CD4-positive, CD25-positive, alpha-beta regulatory T cell (primary cell): ENCODE measurements around the gene UFSP2. TPM values are rescaled to one million over a fixed set of nuclear protein-coding genes. Genes with fewer than 3 reads are reported as not detected.

Source experiments
- ATAC-seq, 2 donors: fragments of 150-1000 bp; cut with Tn5 transposase; one replicate each; pipeline ENCODE4 v1.10.0; 2021; ENCODE audit warnings: low read depth in 2 of 2, moderate number of reproducible peaks in 2 of 2, moderate library complexity in 1 of 2
- DNase-seq, 3 donors: peaks; one replicate each; pipeline versions ENCODE4 v3.0.0 to v3.0.0-alpha.2; 2012 to 2022; ENCODE audit warnings: mixed read lengths in 1 of 3
- H3K27ac ChIP-seq: one replicate; pipeline ENCODE4 v1.7.0; 2013; ENCODE audit warnings: mild to moderate bottlenecking, low read length; ENCODE audit not compliant: insufficient read depth, poor library complexity, severe bottlenecking
- H3K27me3 ChIP-seq: one replicate; pipeline ENCODE4 v1.7.0; 2013; ENCODE audit warnings: low read length; ENCODE audit not compliant: control insufficient read depth, insufficient read depth
- H3K36me3 ChIP-seq: one replicate; pipeline ENCODE4 v1.7.0; 2013; ENCODE audit warnings: mild to moderate bottlenecking, low read length, moderate library complexity; ENCODE audit not compliant: control insufficient read depth, insufficient read depth
- H3K4me1 ChIP-seq: 2 replicates; pipeline ENCODE4 v1.7.0; 2013; ENCODE audit warnings: mild to moderate bottlenecking, low read length; ENCODE audit not compliant: insufficient read depth, control insufficient read depth, poor library complexity, severe bottlenecking
- H3K4me3 ChIP-seq: one replicate; pipeline ENCODE4 v1.7.0; 2013; ENCODE audit warnings: low read depth, mild to moderate bottlenecking, low read length, moderate library complexity
- H3K9me3 ChIP-seq, 2 experiments: 1 replicate in 1 of 2; 2 replicates in 1 of 2; pipeline ENCODE4 v1.7.0; 2013; ENCODE audit warnings: low read length in 2 of 2, mild to moderate bottlenecking in 1 of 2, moderate library complexity in 1 of 2; ENCODE audit not compliant: control insufficient read depth in 2 of 2
- H3K27ac Mint-ChIP-seq, 3 donors: one replicate each; pipeline ENCODE4 v1.8.0; 2020 to 2022; ENCODE audit warnings: mild to moderate bottlenecking in 3 of 3, mixed read lengths in 3 of 3, moderate library complexity in 2 of 3
- H3K27me3 Mint-ChIP-seq: one replicate; pipeline ENCODE4 v1.8.0; 2022; ENCODE audit warnings: mild to moderate bottlenecking, mixed read lengths
- H3K36me3 Mint-ChIP-seq: one replicate; pipeline ENCODE4 v1.8.0; 2020; ENCODE audit warnings: mixed read lengths
- H3K4me1 Mint-ChIP-seq, 4 donors: one replicate each; pipeline ENCODE4 v1.8.0; 2020 to 2022; ENCODE audit warnings: mixed read lengths in 4 of 4, mild to moderate bottlenecking in 1 of 4
- H3K4me3 Mint-ChIP-seq, 4 donors: one replicate each; pipeline ENCODE4 v1.8.0; 2020 to 2022; ENCODE audit warnings: mild to moderate bottlenecking in 4 of 4, mixed read lengths in 4 of 4, moderate library complexity in 3 of 4
- H3K9me3 Mint-ChIP-seq, 7 donors: one replicate each; pipeline ENCODE4 v1.8.0; 2020 to 2022; ENCODE audit warnings: mixed read lengths in 7 of 7, mild to moderate bottlenecking in 3 of 7, moderate library complexity in 2 of 7
- polyA plus RNA-seq, 4 donors: library from polyadenylated mRNA; unstranded; fragments of 300-500 nt; fragmentation: Illumina TruSeq; gene quantifications; one replicate each; pipeline ENCODE4 v1.2.3, GENCODE V29; 2021
- total RNA-seq: library from RNA; stranded (reverse); gene quantifications from one replicate; pipeline ENCODE4 v1.2.3, GENCODE V29; 2022

UFSP2 gene
- 18.2 TPM for total RNA-seq
- polyA plus RNA-seq, result 10 to 100 TPM; 39.8 to 45.3 (median 44.0) TPM

DNA sequence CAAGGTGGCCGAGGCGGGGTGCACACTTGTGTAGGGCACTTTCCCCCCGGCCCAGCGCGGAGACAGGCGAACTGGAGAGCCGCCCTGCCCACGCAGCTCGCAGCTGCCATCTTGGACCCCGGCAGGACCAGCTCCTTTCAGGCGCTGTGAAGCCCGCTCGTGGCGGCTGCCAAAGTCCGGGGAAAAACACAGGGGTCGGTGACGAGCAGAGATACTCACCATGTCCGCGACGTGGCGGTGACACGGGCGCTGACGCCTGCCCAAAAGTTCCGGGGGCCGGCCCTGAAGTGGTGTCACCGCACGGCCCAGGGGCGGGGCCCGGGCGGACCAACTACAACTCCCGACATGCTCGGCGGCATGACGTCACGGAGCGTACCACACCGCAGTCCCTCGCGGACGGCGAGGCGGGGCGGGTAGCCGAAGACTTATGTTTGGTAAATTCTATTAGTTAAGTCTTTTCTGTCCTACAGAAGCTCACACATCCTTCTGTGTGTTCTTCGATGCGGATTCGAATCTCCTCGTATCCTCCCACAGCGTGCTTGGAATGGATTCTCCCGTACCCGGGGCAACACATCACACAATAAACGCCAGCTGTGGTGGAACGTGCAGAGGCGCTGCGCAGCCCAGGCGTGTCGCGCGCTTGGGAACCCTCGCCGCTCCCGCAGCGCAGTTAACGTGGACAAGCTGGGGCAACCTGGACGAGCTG lies at the start of gene UFSP2:
Gene UFSP2 (minus strand): TSS at position 318 of the 706 bp plus-strand sequence. CDS start 96 bp downstream, at position 222.
- Mint-ChIP-seq H3K4me1 (peaks cover 20 to 37% (median 27%) of the 10 kb centered on the region in 4 donors), H3K4me3 (peak within 1 kb of the TSS; percentile 88 to 97 (median 90)), H3K27me3 (peaks cover 25% of the 10 kb centered on the region), H3K9me3 (no peaks in the 10 kb centered on the region), H3K36me3 (peaks cover 12% of the 10 kb centered on the region), H3K27ac (peak within 1 kb of the TSS; percentile 97 to 100 (median 100))
- Histone ChIP-seq H3K9me3 (no peaks in the 10 kb centered on the region), H3K27ac (peak within 1 kb of the TSS; percentile 97), H3K36me3 (peaks cover 13% of the 10 kb centered on the region), H3K27me3 (no peaks in the 10 kb centered on the region), H3K4me1 (peaks cover 17% of the 10 kb centered on the region), H3K4me3 (peak within 1 kb of the TSS; percentile 97)
- ATAC-seq, result peak; percentile 90 to 91
- DNase-seq, result peak; percentile 89 to 93 (median 92)

GRCh38 chr4:185473247-185473646 lies 47.5 kb upstream of the UFSP2 start:
- Histone ChIP-seq H3K27me3 (peaks cover 6% of the 10 kb centered on the region), H3K9me3 (no peaks in the 10 kb centered on the region), H3K4me3 (no peak overlapping the region), H3K36me3 (no peaks in the 10 kb centered on the region), H3K4me1 (peaks cover 21% of the 10 kb centered on the region), H3K27ac (no peak overlapping the region)
- Mint-ChIP-seq H3K27me3 (peaks cover 20% of the 10 kb centered on the region), H3K27ac (no peak overlapping the region), H3K4me1 (peaks cover 0 to 19% (median 9%) of the 10 kb centered on the region in 4 donors), H3K4me3 (peak overlapping the region in 1 of 4 donors; percentile 68), H3K36me3 (no peaks in the 10 kb centered on the region), H3K9me3 (peaks cover 0 to 5% (median 0%) of the 10 kb centered on the region in 7 donors)
- ATAC-seq (no peak), DNase-seq (no peak)

GRCh38 chr4:185472103-185472542 lies 46.4 kb upstream of the UFSP2 start:
- Mint-ChIP-seq H3K36me3 (no peaks in the 10 kb centered on the region), H3K27ac (no peak overlapping the region)
- DNase-seq, result no peak

GRCh38 chr4:185471235-185472102 lies 45.7 kb upstream of the UFSP2 start, which contains the start of gene CCDC110:
Gene CCDC110 (minus strand): TSS chr4:185471733. CDS start chr4:185471683, 50 bp downstream.
- peaks cover 16% of the 10 kb centered on the region for H3K27me3 Mint-ChIP-seq
- Histone ChIP-seq H3K9me3 (no peaks in the 10 kb centered on the region), H3K4me1 (peaks cover 21% of the 10 kb centered on the region), H3K36me3 (no peaks in the 10 kb centered on the region), H3K27me3 (no peaks in the 10 kb centered on the region), H3K27ac (peak within 1 kb of the TSS; percentile 60), H3K4me3 (peak within 1 kb of the TSS; percentile 75)
- peaks cover 0 to 19% (median 9%) of the 10 kb centered on the region in 4 donors for H3K4me1 Mint-ChIP-seq
- DNase-seq, result peak; percentile 85 to 91 (median 85)
- peak within 1 kb of the TSS; percentile 87 to 96 (median 88) for H3K4me3 Mint-ChIP-seq
- peaks cover 0 to 2% (median 0%) of the 10 kb centered on the region in 7 donors for H3K9me3 Mint-ChIP-seq
- no peaks in the 10 kb centered on the region for H3K36me3 Mint-ChIP-seq
- ATAC-seq, result peak; percentile 89 to 90
- peak within 1 kb of the TSS in 2 of 3 donors; percentile 38 to 91 for H3K27ac Mint-ChIP-seq

More at GRCh38 chr4:185472103-185472542, 46.4 kb upstream of the UFSP2 start:
- peak overlapping the region; percentile 86 to 96 (median 88) for H3K4me3 Mint-ChIP-seq
- H3K27me3 Mint-ChIP-seq, result peaks cover 10% of the 10 kb centered on the region
- H3K9me3 ChIP-seq, result no peaks in the 10 kb centered on the region
- ATAC-seq, result no peak
- H3K9me3 Mint-ChIP-seq, result peaks cover 0 to 5% (median 0%) of the 10 kb centered on the region in 7 donors
- no peaks in the 10 kb centered on the region for H3K36me3 ChIP-seq
- H3K4me1 ChIP-seq, result peaks cover 21% of the 10 kb centered on the region
- peaks cover 0 to 19% (median 9%) of the 10 kb centered on the region in 4 donors for H3K4me1 Mint-ChIP-seq
- H3K27me3 ChIP-seq, result no peaks in the 10 kb centered on the region
- peak overlapping the region; percentile 68 for H3K4me3 ChIP-seq
- H3K27ac ChIP-seq, result no peak overlapping the region

DNA sequence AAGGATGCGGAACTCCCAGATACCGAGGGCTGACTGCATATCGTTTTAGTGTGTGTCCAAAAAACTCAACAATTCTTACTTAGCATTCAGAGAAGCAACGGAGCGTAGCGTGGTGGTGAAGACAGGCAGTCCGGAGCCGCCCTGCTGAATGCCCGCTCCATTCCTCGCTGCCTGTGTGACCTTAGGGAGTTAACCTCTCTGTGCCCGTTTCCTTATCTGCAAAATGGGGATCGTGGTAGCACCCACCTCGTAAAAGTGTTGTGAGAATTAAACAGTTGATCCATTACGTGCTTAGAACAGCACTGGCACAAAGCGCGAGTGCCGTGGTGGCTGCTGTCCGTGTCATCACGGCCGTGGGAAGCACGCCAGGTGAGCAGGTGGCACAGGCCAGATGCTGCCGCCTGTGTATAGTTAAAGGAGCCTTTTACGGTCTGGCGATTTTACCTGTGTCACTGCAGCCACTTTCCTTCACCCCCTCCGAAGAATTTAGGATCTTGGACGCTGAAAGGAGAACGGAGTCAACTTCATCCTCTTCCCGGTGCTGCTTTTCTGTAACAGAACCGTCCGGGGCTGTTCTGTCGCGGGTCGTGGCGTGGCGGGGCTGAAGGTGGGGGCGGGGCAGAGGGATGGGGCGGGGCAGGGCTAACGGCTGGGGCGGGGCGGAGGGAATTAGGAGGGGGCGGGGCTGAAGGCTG lies 44.9 kb upstream of the UFSP2 start:
- peak in 2 of 3 donors; percentile 49 to 68 for DNase-seq
- Mint-ChIP-seq H3K4me3 (peak overlapping the region; percentile 80 to 94 (median 86)), H3K36me3 (no peaks in the 10 kb centered on the region), H3K9me3 (peaks cover 0 to 2% (median 0%) of the 10 kb centered on the region in 7 donors), H3K27me3 (peaks cover 24% of the 10 kb centered on the region), H3K27ac (peak overlapping the region in 2 of 3 donors; percentile 38 to 91), H3K4me1 (peaks cover 0 to 19% (median 9%) of the 10 kb centered on the region in 4 donors)
- no peaks in the 10 kb centered on the region for H3K36me3 ChIP-seq
- H3K4me3 ChIP-seq, result peak overlapping the region; percentile 75
- peak; percentile 18 to 27 for ATAC-seq
- H3K4me1 ChIP-seq, result peaks cover 21% of the 10 kb centered on the region
- H3K27ac ChIP-seq, result peak overlapping the region; percentile 60
- no peaks in the 10 kb centered on the region for H3K27me3 ChIP-seq
- H3K9me3 ChIP-seq, result no peaks in the 10 kb centered on the region

DNA sequence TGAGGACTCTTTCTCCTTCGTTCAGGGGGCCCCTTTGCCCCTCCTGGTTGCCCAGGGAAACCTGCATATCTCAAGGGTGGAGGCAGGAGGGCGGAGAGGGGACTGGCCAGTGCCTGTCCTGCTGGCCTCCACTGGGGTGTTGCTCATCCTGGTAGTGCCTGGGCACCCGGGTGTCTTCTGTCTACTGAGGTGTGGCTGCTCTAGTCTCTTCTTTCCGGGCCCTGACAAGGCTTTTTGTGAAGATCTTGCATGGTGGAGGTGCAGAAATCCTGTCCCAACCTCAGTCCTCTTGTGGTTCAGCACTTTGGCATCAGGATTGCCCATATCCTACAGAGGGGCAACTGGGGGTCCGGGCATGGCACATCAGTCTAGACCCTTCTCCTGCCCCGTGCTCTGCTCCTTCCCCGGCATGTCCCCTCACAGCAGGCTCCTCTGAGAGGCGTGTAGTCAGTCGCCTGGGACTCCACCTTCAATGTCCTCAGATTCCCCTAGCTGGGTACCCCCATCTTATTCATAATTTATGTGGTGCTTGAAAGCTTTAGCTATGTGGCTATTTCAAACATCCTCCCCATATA lies 43.9 kb upstream of the UFSP2 start:
- ATAC-seq (no peak), DNase-seq (peak in 1 of 3 donors; percentile 9)
- Mint-ChIP-seq H3K9me3 (peaks cover 0 to 4% (median 0%) of the 10 kb centered on the region in 7 donors), H3K4me3 (no peak overlapping the region), H3K27me3 (peaks cover 25% of the 10 kb centered on the region), H3K27ac (peak overlapping the region in 2 of 3 donors; percentile 84 to 91), H3K4me1 (peaks cover 0 to 19% (median 9%) of the 10 kb centered on the region in 4 donors), H3K36me3 (no peaks in the 10 kb centered on the region)
- Histone ChIP-seq H3K36me3 (no peaks in the 10 kb centered on the region), H3K27me3 (peaks cover 2% of the 10 kb centered on the region), H3K9me3 (no peaks in the 10 kb centered on the region), H3K4me1 (peaks cover 21% of the 10 kb centered on the region), H3K27ac (no peak overlapping the region), H3K4me3 (no peak overlapping the region)
